Stimulated activated CD4-positive, alpha-beta T cell treated with anti-CD3 and anti-CD28 coated beads, Interleukin-2, amount 100 ng/mL, for 4 hours (primary cell): Measurements from ENCODE around the gene NPDC1.
"Not testable (repeated sequence)": the region's sequence is repeated elsewhere in the genome, so short reads cannot be mapped to it uniquely, and the experiment has no call there.

Source experiments
- DNase-seq: peaks from one replicate; pipeline ENCODE4 v3.0.0-alpha.2; 2020; ENCODE audit warnings: low read depth

Gene NPDC1

DNA sequence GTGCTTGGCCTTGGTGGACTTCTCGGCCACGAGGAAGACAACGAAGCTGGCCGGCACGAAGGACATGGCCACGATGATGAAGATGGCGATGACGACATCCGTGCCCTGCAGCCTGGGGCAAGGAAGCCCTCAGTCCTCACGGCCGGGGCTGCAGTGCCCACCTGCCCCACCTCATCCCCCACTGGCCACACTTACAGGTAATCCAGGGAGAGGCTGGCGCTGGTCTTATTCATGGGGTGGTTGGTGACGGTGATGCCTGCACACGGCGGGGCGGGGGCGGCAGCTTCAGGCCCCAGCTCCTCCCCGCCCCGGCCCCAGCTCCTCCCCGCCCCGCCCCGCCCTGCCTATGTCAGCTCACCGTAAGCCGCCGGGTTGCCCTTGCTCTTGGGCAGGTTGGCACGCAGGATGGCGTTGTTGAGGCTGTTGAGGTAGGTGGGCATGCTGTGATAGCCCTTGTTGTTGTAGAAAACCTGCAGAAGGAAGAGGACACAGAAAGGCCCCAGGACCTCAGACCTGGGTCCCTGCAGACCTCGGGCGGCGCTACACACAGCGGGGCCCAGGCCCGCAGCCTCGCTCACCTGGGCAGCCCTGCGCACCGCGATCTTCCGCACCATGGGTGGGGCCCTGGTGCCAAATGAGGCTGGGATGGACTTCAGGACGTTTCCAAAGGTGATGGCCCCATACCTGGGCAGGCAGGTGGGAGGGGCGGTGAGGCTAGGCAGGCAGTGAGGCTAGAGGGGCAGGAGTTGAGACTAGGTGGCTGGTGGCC is 33.9 kb downstream of the NPDC1 start:
- no peak for DNase-seq

- no peak for DNase-seq
These were observed 34.8 kb downstream of the NPDC1 start for GRCh38 chr9:137011156-137011555.

DNA sequence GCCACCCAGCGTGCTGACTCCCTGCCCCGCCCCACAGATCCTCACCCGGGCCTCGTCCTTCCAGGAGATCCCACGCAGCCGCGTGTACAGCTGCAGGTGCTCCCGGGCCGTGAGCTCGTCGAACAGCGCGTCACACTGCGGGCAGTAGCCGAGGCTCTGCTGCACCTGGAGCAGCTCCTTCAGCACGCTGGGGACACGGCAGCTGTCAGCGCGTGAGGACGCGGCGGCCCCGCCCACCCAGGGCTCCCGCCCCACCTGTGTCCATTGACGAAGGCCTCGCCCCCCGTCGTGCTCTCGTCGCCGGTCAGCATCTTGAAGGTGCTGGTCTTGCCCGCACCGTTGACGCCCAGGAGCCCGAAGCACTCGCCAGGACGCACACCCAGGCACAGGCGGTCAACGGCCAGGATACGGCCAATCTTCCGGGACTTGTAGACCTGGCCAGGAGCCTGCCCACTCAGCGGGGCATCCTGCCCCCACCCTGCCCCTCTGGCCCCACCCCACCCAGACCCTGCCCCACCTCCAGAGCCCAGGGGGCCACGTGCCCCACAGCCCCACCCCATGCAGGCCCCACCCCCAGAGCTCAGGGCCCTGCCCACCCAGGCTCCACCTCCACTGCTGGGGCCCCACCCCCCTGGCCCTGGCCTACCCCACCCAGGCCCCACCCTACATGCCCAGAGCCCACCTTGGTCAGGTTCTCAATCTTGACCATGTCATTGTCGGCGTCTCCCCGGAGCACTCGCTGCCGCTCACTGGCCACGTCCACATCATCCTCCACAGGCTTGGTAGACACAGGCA is 35.8 kb downstream of the NPDC1 start:
- DNase-seq, result no peak

- DNase-seq, result no peak
These were observed 36.8 kb downstream of the NPDC1 start for GRCh38 chr9:137009217-137009616.

DNA sequence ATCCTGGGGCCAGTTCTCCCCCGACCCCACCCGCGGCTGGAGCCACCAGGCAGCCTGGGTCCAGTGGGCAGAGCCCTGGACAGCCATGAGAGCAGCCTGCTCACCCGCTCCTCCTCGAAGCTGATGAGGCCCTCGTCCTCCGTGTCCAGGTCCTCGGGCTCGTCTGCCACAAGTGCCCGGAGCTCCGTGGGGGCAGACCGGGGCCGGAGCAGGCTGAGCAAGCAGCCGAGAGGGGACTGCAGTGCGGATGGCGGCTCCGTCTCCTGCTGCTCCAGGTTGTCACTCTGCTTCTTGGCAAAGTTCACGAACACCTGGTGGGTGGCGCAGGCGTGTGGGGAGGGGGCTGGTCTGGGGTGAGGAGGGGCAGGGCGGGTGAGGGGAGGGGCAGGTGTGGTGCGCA is 37.7 kb downstream of the NPDC1 start:
- no peak for DNase-seq

GRCh38 chr9:137007816-137008270 is 38.1 kb downstream of the NPDC1 start:
- no peak for DNase-seq

DNA sequence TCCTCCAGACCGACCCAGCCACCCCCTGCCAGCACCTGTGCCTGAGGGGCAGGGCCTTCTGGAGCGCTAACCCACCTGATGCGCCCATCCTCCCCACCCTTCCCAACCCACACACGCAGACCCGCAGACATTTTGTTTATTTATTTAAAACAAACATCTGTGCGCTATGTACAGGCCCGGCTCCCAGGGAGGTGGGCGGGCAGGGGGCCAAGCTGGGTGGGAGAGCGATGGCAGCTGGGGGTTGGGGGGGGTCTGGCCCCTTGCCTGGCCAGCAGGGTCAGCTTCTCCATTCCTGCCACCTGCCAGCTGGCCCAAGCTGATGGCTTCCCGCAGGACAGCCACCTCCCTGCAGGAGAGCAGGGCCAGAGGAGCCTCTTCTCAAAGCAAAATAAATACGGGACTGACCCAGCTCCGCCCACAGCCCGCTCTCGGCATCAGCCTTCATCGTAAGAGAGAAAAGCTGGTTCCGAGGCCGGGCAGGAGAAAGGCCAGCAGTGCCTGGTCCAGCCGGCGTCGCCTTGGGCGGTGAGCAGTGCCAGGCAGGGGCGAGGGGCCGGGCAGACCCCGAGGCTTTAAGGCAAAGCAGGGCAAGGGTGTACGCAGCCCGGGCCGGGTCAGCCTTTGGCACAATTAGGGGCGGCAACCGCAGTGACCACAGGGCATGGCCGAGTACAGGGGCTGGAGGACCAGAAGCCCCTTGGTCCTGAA is 38.7 kb downstream of the NPDC1 start:
- no peak for DNase-seq

DNA sequence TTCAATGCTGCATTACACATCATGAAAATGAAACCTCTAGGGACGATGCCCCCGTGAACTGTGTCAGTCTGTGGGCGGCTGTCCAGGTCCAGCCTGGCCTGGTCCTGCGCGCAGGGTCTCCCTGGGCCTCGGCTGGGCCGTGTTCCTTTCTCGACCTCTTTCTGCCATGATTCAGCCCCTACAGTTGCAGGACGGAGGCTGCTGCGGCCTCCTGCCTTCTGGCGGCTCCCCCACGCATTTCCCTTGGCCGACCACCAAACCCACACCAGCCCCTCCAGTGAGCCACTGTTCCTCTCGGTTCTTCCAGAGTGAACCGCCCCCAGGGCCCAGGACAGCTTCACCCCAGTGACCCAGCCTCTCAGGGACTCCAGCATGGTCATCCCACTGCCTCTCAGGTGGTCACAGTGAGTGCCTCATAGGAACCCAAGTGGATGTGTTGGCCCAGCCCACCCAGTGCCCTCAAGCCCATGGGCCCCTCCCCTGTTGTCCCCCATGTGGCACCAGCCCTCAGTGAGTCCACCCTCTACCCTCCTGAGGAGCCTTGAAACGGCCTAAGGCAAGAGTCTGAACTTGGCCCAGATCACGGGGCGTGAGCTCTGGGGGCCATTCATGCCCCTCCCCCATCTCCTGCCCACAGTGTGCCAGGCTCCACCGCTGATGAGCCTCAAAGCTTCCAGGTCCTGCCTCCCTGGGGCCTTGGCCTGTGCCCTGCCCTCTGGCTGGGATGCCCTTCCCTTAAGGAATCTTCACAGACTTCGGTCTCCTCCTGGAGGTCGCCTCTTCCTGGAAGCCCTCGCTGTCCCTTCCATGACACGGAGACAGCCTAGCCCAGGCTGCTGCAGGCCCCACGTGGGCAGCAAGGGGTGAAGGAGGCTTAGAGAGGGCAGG is 39.6 kb downstream of the NPDC1 start:
- DNase-seq, result no peak

GRCh38 chr9:137004285-137004684 is 41.7 kb downstream of the NPDC1 start:
- not testable (repeated sequence) for DNase-seq

GRCh38 chr9:137002646-137003041 is 43.3 kb downstream of the NPDC1 start:
- no peak for DNase-seq

GRCh38 chr9:137001857-137002645 is 43.9 kb downstream of the NPDC1 start:
- DNase-seq, result no peak

GRCh38 chr9:137000177-137000930 is 45.6 kb downstream of the NPDC1 start:
- no peak for DNase-seq

DNA sequence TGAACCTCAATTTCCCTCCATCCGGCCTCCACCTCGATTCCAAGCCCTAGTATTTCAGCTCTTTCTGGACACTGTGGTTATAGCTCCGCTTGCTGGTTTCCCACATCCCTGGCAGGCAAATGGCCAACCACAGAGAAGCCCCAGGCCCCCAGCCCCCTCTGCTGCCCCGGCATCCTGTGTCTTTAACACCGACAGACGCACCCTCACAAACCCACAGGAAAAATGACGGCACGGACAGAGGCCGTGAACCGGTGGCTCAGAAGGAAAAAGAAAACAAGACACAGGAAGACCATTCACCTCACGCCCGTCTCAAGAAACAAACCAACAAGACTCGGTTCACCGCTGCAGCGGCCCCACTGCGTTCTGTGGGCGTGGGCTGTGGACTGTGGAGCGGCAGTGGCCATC is 48.1 kb downstream of the NPDC1 start:
- DNase-seq, result no peak

DNA sequence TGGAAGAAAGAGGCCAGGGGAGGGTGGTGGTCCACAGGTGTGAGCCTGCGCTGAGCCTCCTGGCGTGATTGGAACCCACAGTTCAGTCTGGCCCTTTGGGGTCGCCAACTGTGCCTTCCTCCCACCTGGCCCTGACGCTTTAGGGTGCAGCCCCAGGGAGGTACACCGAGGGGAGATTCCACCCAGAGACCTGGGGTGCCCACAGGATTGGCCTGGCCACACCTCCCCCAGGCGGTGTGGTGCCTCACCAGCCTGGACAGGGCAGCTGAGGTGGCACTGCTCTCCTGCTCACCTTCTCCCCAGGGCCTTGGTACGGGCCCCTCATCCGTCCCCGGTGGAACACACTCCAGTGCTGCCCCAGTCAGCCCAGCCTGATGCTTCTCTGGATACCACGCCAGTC is 48.6 kb downstream of the NPDC1 start:
- no peak for DNase-seq

- DNase-seq, result no peak
These were observed 49.4 kb downstream of the NPDC1 start, which contains the start of gene CLIC3 for GRCh38 chr9:136996361-136997292. TSS of gene CLIC3 (minus strand) at chr9:136996568. CDS start at chr9:136996543, 25 bp downstream.

DNA sequence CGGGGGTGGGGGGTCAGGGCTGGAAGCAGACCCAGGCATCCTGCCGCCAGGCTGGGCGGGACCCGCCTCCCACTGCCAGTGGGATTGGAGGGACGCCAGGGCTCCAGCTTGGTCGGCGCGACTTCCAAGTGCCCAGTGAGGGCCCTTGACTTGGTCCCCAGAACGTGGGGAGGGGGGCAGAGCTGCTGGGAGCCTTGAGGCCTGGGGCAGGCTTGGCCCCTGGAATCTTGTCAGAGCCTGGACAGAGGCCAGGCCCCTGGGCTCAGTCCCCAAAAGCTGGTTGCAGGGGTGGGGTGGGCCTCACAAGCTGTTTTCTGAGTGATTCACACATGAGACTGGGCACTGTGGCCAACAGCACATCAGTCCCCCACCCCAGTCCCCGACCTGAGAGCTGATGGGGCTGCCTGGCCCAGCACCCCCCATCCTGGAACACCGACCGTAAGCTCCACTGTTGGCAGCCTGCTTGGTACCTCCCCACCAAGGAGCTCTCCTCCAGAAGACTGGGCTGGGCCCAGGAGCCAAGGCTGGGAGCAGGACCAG is 50.1 kb downstream of the NPDC1 start:
- DNase-seq, result no peak

DNA sequence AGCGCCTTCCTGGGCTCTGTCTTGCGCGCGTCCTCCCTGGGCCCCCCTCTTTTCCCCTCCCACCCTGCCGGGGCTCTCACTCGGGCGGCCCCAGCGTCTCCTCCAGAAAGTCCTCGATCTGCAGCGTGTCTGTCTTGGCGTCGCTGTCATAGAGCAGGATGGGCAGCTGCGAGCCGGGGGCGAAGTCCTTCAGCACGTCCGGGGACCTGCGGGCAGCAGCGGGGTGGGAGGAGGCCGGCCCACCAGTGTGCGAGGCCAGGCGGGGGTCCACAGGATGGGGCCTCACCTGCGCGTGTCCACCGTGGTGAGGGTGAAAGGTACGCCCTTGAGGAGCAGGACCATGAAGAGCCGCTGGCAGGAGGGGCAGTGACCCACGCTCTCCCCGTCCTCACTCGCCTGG is 50.6 kb downstream of the NPDC1 start:
- DNase-seq, result no peak

DNA sequence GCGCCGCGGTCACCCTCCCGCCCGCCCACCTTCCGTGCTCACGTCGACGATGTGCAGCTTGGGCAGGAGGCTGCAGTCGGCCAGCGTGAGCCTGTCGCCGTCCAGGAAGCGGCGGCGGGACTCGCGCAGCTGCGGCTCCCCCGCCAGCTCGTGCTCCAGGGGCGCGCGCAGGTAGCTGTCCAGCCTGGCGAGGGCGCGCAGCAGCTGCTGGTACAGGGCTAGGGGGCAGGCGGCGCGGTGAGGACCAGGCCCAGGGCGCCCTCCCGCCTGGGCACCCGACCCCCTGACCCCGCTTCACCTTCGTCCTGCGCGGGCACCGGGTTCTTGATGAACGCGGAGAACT is 51.1 kb downstream of the NPDC1 start:
- DNase-seq, result no peak
